Bone marrow (tissue), 2 donors: ENCODE data around the gene AMIGO3.

Source experiments
- DNase-seq, 2 donors: peaks; one replicate each; lab custom pipeline; 2025; lab: John Stamatoyannopoulos, UW

The AMIGO3 gene

GRCh38 chr3:49725906-49726681 is 6.6 kb upstream of the AMIGO3 start:
- no peak for DNase-seq

- no peak for DNase-seq
Measured at GRCh38 chr3:49724586-49724985, 5.1 kb upstream of the AMIGO3 start.

- peak; percentile 85 to 88 for DNase-seq
Measured at GRCh38 chr3:49723628-49724551, 4.4 kb upstream of the AMIGO3 start, which contains the start of gene GMPPB. GMPPB (minus strand) TSS chr3:49723951; CDS start chr3:49723726, 225 bp downstream.

GRCh38 chr3:49723296-49723627 is 3.8 kb upstream of the AMIGO3 start:
- peak in 1 of 2 donors; percentile 47 for DNase-seq

- DNase-seq: no peak
Measured at GRCh38 chr3:49722896-49723295, 3.4 kb upstream of the AMIGO3 start.

- no peak for DNase-seq
Measured at GRCh38 chr3:49721896-49722781, 2.7 kb upstream of the AMIGO3 start.

- no peak for DNase-seq
Measured at GRCh38 chr3:49721596-49721895, 2.1 kb upstream of the AMIGO3 start.

- DNase-seq: no peak
Measured at GRCh38 chr3:49720855-49721595, 1.5 kb upstream of the AMIGO3 start.

- DNase-seq: no peak
Measured at GRCh38 chr3:49718858-49719213, 648 bp downstream of the AMIGO3 start.

- no peak for DNase-seq
Measured at GRCh38 chr3:49717959-49718857, 1.3 kb downstream of the AMIGO3 start.

GRCh38 chr3:49717211-49717958 is 2.1 kb downstream of the AMIGO3 start:
- DNase-seq: no peak

- DNase-seq: no peak
Measured at GRCh38 chr3:49716691-49717210, 2.7 kb downstream of the AMIGO3 start.

GRCh38 chr3:49716169-49716568 is 3.3 kb downstream of the AMIGO3 start:
- DNase-seq: no peak

GRCh38 chr3:49715611-49716121 is 3.8 kb downstream of the AMIGO3 start:
- no peak for DNase-seq

GRCh38 chr3:49714728-49715550 is 4.5 kb downstream of the AMIGO3 start:
- DNase-seq: no peak

- no peak for DNase-seq
Measured at GRCh38 chr3:49713336-49714105, 6.0 kb downstream of the AMIGO3 start.

GRCh38 chr3:49712631-49713317 is 6.7 kb downstream of the AMIGO3 start:
- no peak for DNase-seq
